ELR (cell line): Measurements from ENCODE around the gene CEP78.
"Not testable (repeated sequence)": the region's sequence is repeated elsewhere in the genome, so short reads cannot be mapped to it uniquely, and the experiment has no call there.

Source experiments
- DNase-seq: peaks from one replicate; pipeline ENCODE4 v3.0.0-alpha.2; 2015; ENCODE audit warnings: low read depth

Gene CEP78

GRCh38 chr9:78236551-78236910, 656 bp downstream of the CEP78 start:
- peak; percentile 42 for DNase-seq

GRCh38 chr9:78238046-78239038, 2.5 kb downstream of the CEP78 start:
- DNase-seq, result no peak

DNA sequence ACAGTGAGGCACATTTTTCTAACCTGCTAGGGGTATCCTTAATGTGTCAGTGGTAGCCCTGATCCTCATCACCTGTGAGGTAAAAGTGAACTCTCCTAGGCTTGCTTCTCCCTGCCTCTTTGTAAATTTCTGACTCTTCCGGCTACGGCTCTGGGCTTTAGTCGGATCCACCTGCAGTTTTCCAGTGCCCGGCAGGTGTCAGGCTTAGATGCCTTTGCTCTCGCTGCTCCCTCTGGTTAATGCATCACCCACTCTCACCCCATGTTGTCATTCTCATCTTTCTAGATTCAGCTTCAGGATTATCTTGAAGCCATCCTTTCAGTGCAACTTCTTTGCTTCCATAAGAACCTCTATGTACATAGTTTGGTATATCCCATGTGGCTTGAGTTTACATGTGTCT, 3.6 kb downstream of the CEP78 start:
- peak; percentile 13 for DNase-seq

DNA sequence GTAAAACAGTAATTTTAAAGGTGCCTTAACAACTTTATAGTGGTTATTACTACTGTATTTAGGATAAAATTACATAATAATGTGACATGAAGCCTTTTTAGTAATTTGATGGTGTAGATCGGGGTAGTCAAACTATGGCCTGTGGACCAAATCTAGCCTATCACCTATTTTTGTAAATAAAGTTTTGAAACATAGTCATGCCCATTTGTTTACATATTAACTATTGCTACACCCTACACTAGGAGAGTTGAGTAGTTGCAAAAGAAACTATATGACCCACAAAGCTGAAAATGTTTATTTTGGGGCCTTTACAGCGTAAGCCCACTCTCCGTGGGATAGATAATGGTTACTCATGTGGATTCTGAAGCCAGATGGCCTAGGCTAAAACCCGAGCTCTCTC, 6.2 kb downstream of the CEP78 start:
- no peak for DNase-seq

- DNase-seq, result no peak
Observed at GRCh38 chr9:78243130-78243529, 7.3 kb downstream of the CEP78 start.

GRCh38 chr9:78245401-78245800, 9.5 kb downstream of the CEP78 start:
- DNase-seq, result no peak

DNA sequence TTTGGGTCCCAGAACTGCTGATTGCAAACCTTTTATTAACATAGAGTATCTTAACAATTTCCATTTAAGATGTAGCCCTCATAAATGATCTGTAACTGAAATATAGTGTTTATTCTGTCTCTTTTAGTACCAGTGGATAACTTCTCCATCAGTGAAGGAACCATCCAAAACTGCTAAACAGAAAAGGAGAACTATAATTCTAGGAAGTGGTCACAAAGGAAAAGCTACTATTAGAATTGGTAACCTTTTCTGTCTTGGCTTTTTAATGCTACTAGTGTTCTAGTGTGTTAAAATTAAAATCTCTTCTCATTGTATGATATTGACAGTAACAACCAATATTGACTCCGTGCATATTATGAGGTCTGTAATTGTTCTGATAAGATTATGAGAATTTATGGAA, 12.8 kb downstream of the CEP78 start:
- no peak for DNase-seq

GRCh38 chr9:78249542-78249941, 13.7 kb downstream of the CEP78 start:
- no peak for DNase-seq

DNA sequence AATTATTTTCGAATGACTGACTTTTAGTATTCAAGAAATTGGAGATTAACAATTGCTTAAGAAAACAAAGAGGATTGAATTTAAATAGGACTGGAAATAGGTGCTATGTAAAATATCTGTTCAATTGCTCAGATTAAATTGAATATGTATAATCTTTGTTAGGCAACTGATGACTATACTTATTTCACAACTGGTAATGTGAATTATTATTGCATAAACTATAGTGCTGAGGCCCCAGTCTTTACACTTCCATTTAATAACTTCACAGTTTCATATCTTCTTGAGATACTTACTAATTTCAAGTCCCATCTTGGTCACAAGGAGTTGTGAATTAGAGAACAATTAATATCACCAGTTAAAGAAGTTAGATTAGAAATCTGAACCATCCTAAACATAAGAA, 16.7 kb downstream of the CEP78 start:
- no peak for DNase-seq

GRCh38 chr9:78253285-78253684, 17.4 kb downstream of the CEP78 start:
- no peak for DNase-seq

DNA sequence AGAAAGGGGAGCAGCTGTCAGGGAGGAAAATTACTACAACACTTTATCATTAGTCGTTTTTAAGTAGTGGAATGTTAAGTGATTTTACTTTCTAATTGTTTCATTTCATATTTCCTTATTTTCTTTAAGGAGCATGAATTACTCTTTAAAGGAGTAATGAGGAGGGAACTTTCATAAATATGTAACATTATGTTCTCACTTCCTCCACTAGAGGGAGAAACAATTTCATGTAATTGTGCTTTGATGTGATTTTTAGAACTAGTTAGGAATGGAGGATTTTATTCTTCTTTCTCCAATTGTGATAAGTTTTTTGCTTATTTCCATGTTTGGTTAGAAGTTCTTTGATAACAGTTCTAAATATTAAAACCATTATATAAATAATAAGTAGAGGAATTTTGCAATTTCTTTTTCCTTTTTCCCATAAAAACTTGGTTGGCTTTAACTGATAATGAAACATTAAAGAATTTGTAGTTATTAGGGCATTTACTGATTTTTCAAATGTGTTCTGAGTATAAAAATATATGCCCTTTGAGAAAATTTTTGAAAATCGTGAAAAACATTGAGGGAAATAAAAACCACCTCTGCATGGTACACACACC, 25.6 kb downstream of the CEP78 start:
- DNase-seq, result peak; percentile 54

DNA sequence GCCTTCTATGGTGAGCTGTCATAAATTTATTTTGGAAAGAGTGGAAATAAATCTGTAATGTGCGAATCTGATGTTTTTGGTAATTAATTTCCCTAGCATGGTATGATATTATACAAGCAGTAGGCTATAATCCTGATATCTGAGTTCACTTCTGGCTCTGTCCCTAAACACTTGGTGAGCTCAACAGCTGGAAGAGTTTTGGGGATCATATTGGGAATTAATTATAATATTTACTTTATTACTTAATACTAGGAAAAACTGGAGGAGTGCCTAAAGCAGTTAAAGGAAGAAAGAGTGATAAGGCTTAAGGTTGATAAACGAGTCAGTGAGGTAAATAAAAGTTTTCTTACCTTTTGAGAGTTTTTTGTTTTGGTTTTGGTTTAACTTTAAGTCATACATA, 26.8 kb downstream of the CEP78 start:
- no peak for DNase-seq

DNA sequence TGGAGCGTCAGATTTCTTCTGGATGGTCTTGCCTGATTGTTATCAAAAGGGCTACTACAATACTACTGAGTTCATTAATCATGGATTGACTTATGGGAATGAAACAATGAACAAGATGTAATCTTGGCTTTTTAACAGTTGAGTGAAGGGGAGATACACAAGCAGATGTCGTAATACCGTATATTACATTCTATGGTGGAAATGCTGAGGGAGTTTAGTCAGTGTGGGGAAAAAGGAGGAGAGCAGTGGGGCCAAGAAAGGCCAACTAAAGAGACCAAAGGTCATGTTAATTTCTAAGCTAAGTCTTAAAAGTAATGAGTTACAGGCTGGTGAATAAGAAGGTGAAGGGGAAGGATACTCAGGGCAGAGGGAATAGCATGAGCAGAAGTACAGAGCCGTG, 32.0 kb downstream of the CEP78 start:
- no peak for DNase-seq

- DNase-seq, result no peak
Observed at GRCh38 chr9:78269784-78270183, 33.9 kb downstream of the CEP78 start.

GRCh38 chr9:78272307-78272706, 36.4 kb downstream of the CEP78 start:
- DNase-seq, result no peak

DNA sequence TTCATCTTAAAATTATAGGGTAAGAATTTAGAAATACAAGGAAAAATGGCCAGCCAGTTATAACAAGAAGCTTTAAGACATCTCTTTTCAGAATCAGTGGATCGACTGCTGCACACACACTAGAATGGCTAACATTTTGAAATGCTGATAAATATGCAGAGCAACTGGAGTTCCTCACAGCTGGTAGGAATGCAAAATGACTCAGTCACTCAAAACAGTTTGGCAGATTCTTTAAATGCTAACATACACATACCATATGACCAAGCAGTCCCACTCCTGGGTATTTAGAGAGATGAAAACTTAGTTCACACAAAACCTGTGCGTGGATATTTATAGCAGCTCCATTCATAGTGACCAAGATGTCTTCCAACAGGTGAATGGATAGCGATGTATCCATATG, 37.9 kb downstream of the CEP78 start:
- DNase-seq, result peak; percentile 41

DNA sequence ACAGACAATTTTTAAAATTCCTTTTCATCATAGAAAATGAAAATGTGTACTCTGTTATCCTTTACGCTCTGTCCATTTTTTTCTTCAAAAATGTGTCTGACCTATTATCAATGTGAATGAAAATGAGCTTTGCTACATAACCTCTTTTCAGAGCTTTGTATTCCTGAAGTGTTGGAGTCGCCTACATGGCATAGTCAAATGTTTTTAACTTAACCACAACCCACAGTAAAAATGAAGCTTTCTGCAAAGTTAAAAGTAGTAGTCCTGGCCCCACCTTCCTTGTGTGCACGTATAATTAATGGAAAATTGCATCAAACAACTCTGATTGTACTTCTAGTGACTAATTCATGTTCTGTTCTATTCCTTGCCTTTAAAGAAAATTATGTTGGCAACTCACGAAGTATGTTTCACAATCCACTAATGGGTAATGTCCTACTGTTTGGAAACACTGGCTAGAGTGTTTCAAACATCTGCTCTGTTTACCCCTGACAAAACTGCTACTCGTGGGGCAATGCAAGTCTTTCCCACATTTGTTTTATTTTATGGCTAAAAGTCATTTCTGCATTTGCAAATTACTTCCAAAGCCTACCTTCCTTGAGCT, 42.4 kb downstream of the CEP78 start:
- DNase-seq, result no peak

DNA sequence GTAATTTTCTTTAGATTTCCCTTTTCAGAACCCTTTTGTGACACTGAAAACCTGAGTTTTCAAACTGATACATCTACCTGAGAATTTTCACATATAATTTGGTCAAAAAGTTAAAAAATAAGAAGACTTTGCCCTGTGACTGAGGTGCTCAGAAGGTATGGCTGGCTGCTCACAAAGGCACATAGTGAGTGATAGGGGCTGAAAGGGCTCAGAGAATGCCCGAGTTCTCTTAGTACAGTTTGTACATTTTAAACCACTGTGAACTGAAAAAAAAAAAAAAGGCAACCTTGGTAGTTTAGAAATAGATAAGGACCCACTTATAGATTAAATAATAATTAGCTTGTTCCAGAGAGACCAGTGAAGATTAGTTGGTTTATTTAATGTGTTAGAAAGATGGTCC, 42.9 kb downstream of the CEP78 start:
- DNase-seq, result no peak

GRCh38 chr9:78280982-78281668, 45.2 kb downstream of the CEP78 start:
- DNase-seq, result no peak

GRCh38 chr9:78284181-78284580, 48.3 kb downstream of the CEP78 start:
- not testable (repeated sequence) for DNase-seq

DNA sequence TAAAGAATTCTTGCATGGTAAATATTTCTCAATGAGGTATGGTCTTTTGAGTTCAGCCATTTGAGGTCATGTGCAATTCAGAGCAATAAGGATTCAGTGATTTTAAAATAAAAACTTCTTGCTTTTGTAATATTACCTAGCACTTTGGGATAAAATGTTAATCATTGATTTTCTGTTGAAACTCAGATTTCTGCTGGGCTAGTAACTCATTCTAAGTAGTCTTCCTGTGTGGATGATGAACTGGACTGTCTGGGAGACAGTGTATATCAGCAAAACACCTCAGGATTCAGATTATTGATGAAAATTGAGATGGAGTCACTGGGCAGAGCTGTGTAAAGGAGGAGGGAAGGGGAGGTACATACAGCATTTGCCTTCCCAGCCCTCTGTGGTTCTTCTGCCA, 50.2 kb downstream of the CEP78 start:
- DNase-seq, result no peak

GRCh38 chr9:78286946-78287388, 51.1 kb downstream of the CEP78 start:
- DNase-seq, result no peak
